GM19099 (cell line): ENCODE results near the gene SLC35B1.

Experiments
- POLR2A ChIP-seq: IDR thresholded peaks from 3 replicates; pipeline ENCODE4 v1.6.1; 2011; ENCODE audit warnings: low read depth; ENCODE audit not compliant: insufficient read length; ENCODE audit errors: extremely low read depth

SLC35B1 gene

GRCh38 chr17:49707608-49708514, at the start of gene SLC35B1:
SLC35B1 (minus strand) TSS chr17:49707964; CDS start chr17:49707833, 131 bp downstream.
- peak; percentile 90 for TF ChIP-seq POLR2A

GRCh38 chr17:49757151-49757777, 49.5 kb upstream of the SLC35B1 start:
- TF ChIP-seq POLR2A: no peak

GRCh38 chr17:49756323-49757150, 48.8 kb upstream of the SLC35B1 start:
- no peak for TF ChIP-seq POLR2A

GRCh38 chr17:49755663-49756283, 48.0 kb upstream of the SLC35B1 start:
- TF ChIP-seq POLR2A: no peak

GRCh38 chr17:49753959-49754391, 46.2 kb upstream of the SLC35B1 start:
- TF ChIP-seq POLR2A: no peak

GRCh38 chr17:49752508-49752907, 44.7 kb upstream of the SLC35B1 start:
- no peak for TF ChIP-seq POLR2A

GRCh38 chr17:49749730-49750129, 42.0 kb upstream of the SLC35B1 start:
- no peak for TF ChIP-seq POLR2A

GRCh38 chr17:49748791-49749190, 41.0 kb upstream of the SLC35B1 start:
- TF ChIP-seq POLR2A: peak; percentile 31

GRCh38 chr17:49748223-49748622, 40.5 kb upstream of the SLC35B1 start:
- no peak for TF ChIP-seq POLR2A

- TF ChIP-seq POLR2A: no peak
Measured at GRCh38 chr17:49747632-49748031, 39.9 kb upstream of the SLC35B1 start.

- peak; percentile 59 for TF ChIP-seq POLR2A
Measured at GRCh38 chr17:49746791-49747490, 39.2 kb upstream of the SLC35B1 start.

GRCh38 chr17:49745175-49746139, 37.7 kb upstream of the SLC35B1 start:
- no peak for TF ChIP-seq POLR2A

GRCh38 chr17:49742166-49742638, 34.4 kb upstream of the SLC35B1 start:
- no peak for TF ChIP-seq POLR2A

GRCh38 chr17:49741692-49742076, 33.9 kb upstream of the SLC35B1 start:
- no peak for TF ChIP-seq POLR2A
